ENCODE data around the gene ZSWIM6. TPM values are rescaled to one million over a fixed set of nuclear protein-coding genes. Genes with fewer than 3 reads are reported as not detected.

The ZSWIM6 gene
- total and polyA plus RNA-seq, 2 of the 4 experiments (the other 2 are of a cell fraction), result 10.8 to 14.1 TPM

DNA sequence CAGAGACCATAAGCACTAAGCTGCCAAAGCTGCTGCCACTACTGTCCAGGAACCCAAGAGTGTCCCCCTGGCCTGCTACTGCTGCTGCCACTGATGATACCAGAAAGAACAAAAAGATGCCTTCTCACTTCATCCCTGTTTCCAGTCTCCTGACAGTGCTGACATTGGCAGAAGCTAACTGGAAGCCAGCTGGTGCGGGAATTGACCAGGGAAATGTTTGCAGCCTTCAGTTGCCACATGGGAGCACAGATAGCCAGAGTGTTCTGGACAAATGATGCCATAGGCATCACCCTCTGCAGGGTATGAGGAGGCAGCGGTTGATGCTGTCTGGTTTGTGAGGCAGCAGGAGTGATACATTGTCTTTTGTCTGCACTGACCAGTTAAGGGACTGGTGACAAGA lies 258.4 kb downstream of the ZSWIM6 start:
- Histone ChIP-seq H3K79me1 (ENCODE audit: low read depth in 1 of 2, low read length in 2 of 2) (no peaks in the 10 kb centered on the region), H3K36me3 (ENCODE audit: control insufficient read depth, insufficient read depth, low read length) (no peaks in the 10 kb centered on the region), H3K4ac (ENCODE audit: low read depth, low read length) (no peak overlapping the region), H4K5ac (ENCODE audit: low read depth, low read length) (no peak overlapping the region), H3K4me2 (ENCODE audit: low read depth, low read length) (no peak overlapping the region), H2AK9ac (replicated peaks; ENCODE audit: low read depth, low read length, poor library complexity) (no peak overlapping the region), H2BK5ac (ENCODE audit: low read depth, low read length, poor library complexity, severe bottlenecking) (no peak overlapping the region), H2BK20ac (ENCODE audit: low read depth, low read length) (no peak overlapping the region), H2AK5ac (ENCODE audit: low read depth, low read length) (no peak overlapping the region), H3K9me1 (ENCODE audit: insufficient read depth, low read length) (no peaks in the 10 kb centered on the region), H3K56ac (ENCODE audit: extremely low read depth, insufficient read depth, low read length) (no peak overlapping the region), H3K27me3 (ENCODE audit: control insufficient read depth, insufficient read depth, low read length) (peaks cover 21% of the 10 kb centered on the region), H4K8ac (ENCODE audit: low read depth in 2 of 2, low read length in 2 of 2) (no peak overlapping the region), H3K18ac (ENCODE audit: low read depth, low read length) (no peak overlapping the region), H3K4me1 (ENCODE audit: control insufficient read depth, insufficient read depth, low read length) (no peaks in the 10 kb centered on the region), H3K27ac (ENCODE audit: insufficient read depth, low read length) (no peak overlapping the region), H4K91ac (ENCODE audit: insufficient read depth, low read depth, low read length) (no peak overlapping the region), H4K20me1 (ENCODE audit: insufficient read depth, low read length) (no peaks in the 10 kb centered on the region), H2AFZ (replicated peaks; ENCODE audit: low read length, poor library complexity) (no peak overlapping the region), H2BK120ac (ENCODE audit: low read depth, low read length) (no peak overlapping the region), H3K9me3 (ENCODE audit: control insufficient read depth, insufficient read depth, low read length) (no peaks in the 10 kb centered on the region), H3K23ac (ENCODE audit: low read depth, low read length) (no peak overlapping the region), H3K14ac (replicated peaks; ENCODE audit: low read depth, low read length) (no peak overlapping the region; the same call in 1 of the 2 replicates), H3K9ac (ENCODE audit: low read depth, low read length) (no peak overlapping the region), H3K4me3 (ENCODE audit: insufficient read depth, low read depth, low read length) (no peak overlapping the region), H2BK15ac (ENCODE audit: low read depth, low read length) (no peak overlapping the region)
- intact Hi-C loops (cut with micrococcal nuclease), result no loop called here
- BruUV-seq (replicated peaks), result no TSS peak
- POLR2A ChIA-PET (ENCODE audit: unreplicated experiment), result no interaction called here
- CTCF ChIA-PET, result no interaction called here
- WGBS, 2 experiments (ENCODE audit: extremely low coverage in 2 of 2, insufficient read length in 1 of 2), result no CpG with 5 or more reads among the region's 2 CpGs
- ATAC-seq (ENCODE audit: low read depth) (no peak), DNase-seq (no peak)
- TF ChIP-seq RAD21 (IDR thresholded peaks at IDR 0.05; ENCODE audit: low read length) (no peak), CTCF (conservative IDR thresholded peaks at IDR 0.05; ENCODE audit: low read depth, low read length) (no peak), SMC3 (IDR thresholded peaks at IDR 0.05; ENCODE audit: low read depth, low read length) (no peak), USF2 (IDR thresholded peaks at IDR 0.05; ENCODE audit: low read depth, low read length) (no peak), POLR2A (IDR thresholded peaks at IDR 0.05; ENCODE audit: low read depth, low read length) (no peak), CEBPB (IDR thresholded peaks at IDR 0.05; ENCODE audit: low read depth, low read length) (no peak), RFX5 (IDR thresholded peaks at IDR 0.05; ENCODE audit: low read depth, low read length) (no peak), RCOR1 (IDR thresholded peaks at IDR 0.05; ENCODE audit: insufficient replicate concordance, low read length) (no peak)
- dilution Hi-C loops (cut with HindIII; ENCODE audit: low sequenced_read_pairs, unreplicated experiment), result no loop called here
- in situ Hi-C loops (cut with MboI; ENCODE audit: low sequenced_read_pairs), result no loop called here
